GM19238 (cell line): ENCODE results near the gene GPR18.
"Not testable (repeated sequence)": the region's sequence is repeated elsewhere in the genome, so short reads cannot be mapped to it uniquely, and the experiment has no call there.

Source experiments
- DNase-seq: peaks from one replicate; pipeline ENCODE4 v3.0.0; 2011; ENCODE audit warnings: low spot score; ENCODE audit not compliant: insufficient read length

GPR18 gene

GRCh38 chr13:99228737-99229691, 29.2 kb downstream of the GPR18 start:
- DNase-seq = peak; percentile 20

GRCh38 chr13:99227909-99228688, 30.1 kb downstream of the GPR18 start:
- DNase-seq = no peak

- DNase-seq = no peak
Observed at GRCh38 chr13:99227331-99227900, 30.8 kb downstream of the GPR18 start.

DNA sequence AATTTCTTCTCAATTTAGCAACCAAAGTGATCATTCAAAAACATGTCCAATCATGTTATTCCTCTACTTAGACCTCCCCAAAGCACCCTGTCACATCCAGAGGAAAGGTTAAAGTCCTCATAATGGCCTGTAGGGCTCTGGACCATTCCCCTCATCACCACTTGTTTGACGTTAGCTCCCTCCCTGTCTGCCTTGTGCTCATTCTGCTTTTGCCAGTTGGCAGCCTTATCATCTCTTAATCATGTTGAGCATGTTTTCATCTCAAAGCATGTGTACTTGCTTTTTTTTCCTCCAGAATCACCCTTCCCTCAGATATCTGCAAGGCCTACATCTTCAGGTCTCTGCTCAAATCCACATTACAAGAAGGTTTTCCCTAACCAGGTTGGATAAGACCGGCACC, 31.7 kb downstream of the GPR18 start:
- no peak for DNase-seq

- no peak for DNase-seq
Observed at GRCh38 chr13:99225078-99225477, 33.1 kb downstream of the GPR18 start.

- no peak for DNase-seq
Observed at GRCh38 chr13:99224021-99224420, 34.2 kb downstream of the GPR18 start.

- no peak for DNase-seq
Observed at GRCh38 chr13:99223587-99223986, 34.6 kb downstream of the GPR18 start.

- no peak for DNase-seq
Observed at GRCh38 chr13:99221567-99222239, 36.5 kb downstream of the GPR18 start.

DNA sequence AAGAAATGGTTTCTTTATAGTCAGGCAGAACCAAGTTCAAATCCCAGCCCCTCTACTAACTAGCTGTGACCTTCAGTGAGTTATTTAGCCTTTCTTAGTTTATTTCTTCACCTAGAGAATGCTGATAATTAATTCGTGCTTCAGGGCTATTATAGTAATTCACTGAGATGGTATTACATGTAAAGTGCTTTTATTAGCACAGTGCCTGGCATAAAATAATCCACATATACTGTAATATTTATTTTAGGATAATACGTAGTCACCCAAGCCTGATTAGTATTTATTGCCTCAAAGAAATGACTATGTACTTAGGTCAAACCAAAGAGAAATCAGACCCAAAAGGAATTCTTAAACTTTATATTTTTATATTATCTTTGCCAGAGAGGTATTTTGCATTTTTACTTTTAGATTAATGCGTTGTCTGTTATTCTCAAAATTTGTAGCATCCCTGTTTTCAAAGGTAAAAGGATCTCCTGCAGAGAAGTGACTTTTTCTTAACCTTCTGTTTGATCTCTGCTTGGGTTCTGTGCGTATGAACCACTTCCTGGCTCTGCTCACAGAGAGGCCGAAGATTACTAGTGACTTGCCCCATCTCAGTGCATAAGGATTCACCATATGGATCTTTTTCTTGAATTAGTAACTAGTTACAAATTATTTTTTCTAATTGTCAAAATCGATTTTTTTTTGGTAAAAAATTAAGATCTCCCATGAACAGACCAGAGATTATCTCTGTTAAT, 37.8 kb downstream of the GPR18 start:
- no peak for DNase-seq

- DNase-seq = no peak
Observed at GRCh38 chr13:99218969-99219368, 39.2 kb downstream of the GPR18 start.

DNA sequence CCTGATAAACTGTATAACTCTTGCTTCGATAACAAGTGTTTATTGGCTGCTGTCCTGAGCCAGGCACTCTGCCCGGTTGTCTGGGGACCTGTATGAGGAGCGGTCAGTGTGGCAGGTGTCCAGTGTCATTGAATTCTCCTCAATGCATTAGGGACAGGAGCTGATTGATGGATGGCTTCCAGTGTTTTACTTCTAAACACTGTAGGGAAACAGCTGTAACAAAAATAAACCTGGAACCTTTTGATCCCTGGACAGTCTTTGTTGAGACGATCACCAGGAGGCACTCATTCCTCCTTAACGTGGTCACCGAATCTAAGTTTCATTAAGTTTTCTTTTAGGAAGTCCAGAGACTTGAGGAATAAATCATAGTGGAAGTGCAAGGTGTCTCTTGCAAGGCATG, 39.6 kb downstream of the GPR18 start:
- DNase-seq = no peak

DNA sequence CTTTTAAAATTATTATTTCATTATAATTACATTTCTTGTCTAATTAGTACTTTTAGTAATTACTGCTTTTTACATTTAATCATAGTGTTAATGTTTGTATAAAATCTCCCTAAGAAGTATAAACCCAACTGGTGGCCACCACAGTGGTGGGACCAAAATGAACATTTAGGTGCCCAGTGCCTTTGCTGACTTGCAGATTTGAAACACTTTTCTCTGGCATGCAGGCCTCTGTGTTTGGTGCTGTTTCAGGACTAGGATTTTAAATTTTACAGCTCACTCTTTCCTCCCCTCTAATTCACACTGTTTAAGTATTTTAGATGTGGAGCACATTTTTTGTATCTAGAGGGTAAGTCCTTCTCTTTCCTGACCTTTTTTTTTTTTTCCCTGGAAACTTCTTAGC, 40.1 kb downstream of the GPR18 start:
- DNase-seq = no peak

- DNase-seq = no peak
Observed at GRCh38 chr13:99217461-99218110, 40.6 kb downstream of the GPR18 start.

- DNase-seq = no peak
Observed at GRCh38 chr13:99215184-99215830, 42.9 kb downstream of the GPR18 start.

GRCh38 chr13:99214731-99215130, 43.4 kb downstream of the GPR18 start:
- no peak for DNase-seq

GRCh38 chr13:99214232-99214631, 43.9 kb downstream of the GPR18 start:
- no peak for DNase-seq

DNA sequence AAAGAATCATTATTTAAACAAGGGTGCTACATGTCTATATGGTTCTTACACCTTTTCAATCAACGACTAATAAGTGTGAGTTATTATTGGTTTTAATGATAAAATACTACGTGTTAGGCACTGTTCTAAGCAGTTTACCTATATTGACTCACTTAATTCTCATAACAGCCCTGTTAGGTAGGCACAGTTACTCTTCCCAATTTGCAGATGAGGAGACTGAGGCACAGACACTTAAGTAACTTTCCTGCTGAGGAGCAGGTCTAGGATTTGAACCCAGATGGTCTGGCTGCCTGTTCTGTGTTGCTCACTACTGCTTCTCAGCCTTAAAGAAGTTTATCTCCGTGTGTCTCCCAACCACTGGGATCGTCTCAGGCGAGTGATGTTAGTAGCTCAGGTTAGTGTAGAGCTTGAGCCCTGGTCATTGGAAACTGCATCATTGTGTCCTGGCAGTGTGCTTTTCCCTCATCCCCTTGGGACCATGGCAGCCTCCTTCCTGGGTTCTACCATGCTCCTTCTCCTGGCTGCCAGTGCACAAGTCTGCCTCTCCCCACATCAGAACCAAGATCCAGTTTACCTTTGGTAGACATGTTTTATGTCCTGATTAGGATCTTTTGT, 46.7 kb downstream of the GPR18 start:
- DNase-seq = no peak

DNA sequence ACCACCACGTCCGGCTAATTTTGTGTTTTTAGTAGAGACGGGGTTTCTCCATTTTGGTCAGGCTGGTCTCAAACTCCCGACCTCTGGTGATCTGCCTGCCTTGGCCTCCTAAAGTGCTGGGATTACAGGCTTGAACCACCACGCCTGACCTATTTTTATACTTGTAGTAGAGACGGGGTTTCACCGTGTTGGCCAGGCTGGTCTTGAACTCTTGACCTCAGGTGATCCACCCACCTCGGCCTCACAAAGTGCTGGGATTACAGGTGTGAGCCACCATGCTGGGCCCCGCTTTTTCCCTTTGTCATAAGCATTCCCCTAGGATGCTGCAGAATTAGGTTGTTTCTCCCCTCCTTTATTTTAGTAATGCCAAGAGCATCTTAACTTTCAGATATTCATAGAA, 47.6 kb downstream of the GPR18 start:
- not testable (repeated sequence) for DNase-seq

DNA sequence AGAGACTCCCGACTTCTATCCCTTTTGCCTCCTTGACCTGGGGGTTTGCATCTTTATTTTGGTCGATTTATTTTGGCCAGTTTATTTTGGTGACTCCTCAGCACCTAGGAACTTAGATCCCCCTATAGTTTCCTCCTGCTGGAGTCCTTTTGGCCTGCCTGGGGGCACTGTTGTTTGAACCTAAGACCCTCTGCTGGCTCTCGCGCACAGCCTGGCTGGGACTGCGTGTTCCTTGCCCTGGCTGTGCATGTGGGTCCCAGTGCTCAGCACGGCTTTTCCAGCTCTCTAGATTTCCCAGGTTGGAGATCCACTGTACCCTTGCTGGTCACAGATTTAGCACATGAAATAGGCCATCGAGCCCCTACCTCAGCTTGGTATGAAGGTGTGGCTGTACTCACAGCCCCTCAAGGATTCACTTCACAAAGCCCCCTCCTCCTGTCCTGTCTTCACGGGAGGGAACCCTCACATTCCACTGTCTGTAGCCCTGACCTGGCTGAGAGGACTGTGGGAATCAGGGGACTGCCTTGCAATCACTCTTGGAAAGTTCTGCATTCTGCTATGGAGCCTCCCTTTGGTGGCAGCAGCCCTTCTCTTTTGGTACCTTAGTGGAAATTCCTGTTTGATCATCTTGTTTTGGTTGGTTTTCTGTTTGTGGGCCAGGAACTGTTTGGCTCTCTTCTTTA, 49.2 kb downstream of the GPR18 start:
- no peak for DNase-seq
